ENCODE data around the gene SASH1.

- TF ChIP-seq CTCF (IDR thresholded peaks at IDR 0.05) (no peak), POLR2A (IDR thresholded peaks at IDR 0.05) (no peak)
Measured at GRCh38 chr6:148348335-148348734, 5.7 kb downstream of the SASH1 start.

All from esophagus squamous epithelium (tissue), 4 donors.